DND-41 (cell line): ENCODE results near the gene IDH2.

Experiments
- EZH2 ChIP-seq: IDR thresholded peaks from 3 replicates; pipeline ENCODE4 v1.6.1; 2012; ENCODE audit warnings: borderline replicate concordance, low read depth, mild to moderate bottlenecking, moderate library complexity, low read length, inconsistent platforms; ENCODE audit not compliant: severe bottlenecking
- TF ChIP-seq, protein P1 (sequence below): IDR thresholded peaks from 2 replicates; pipeline ENCODE4 v1.5.1; 2012; ENCODE audit warnings: borderline replicate concordance, low read length, moderate library complexity, mild to moderate bottlenecking; ENCODE audit not compliant: poor library complexity, severe bottlenecking; ENCODE audit errors: extremely low read depth

DNA sequence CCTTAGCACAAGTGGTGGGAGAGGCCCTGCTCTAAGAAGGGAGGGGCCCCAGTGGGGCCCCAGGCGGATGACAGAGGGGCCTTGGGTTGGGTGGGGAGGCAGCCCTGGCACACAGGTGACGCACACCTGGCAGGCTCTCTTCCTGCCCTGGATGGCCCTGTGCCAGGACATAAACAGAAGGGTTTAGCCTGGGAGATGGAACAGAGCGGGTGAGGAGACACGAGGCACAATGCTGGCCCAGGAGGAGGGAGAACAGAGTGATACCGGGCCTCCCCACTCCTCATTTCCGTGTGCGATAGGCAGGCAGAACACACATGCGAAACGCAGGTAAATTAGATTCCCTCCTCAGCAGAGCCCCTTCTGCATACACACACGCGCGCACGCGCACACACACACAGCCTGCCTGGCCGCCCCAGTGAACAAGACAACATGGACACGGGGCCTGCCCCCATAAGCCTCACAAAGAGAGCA lies 39.8 kb downstream of the IDH2 start:
- TF ChIP-seq, protein P1, sequence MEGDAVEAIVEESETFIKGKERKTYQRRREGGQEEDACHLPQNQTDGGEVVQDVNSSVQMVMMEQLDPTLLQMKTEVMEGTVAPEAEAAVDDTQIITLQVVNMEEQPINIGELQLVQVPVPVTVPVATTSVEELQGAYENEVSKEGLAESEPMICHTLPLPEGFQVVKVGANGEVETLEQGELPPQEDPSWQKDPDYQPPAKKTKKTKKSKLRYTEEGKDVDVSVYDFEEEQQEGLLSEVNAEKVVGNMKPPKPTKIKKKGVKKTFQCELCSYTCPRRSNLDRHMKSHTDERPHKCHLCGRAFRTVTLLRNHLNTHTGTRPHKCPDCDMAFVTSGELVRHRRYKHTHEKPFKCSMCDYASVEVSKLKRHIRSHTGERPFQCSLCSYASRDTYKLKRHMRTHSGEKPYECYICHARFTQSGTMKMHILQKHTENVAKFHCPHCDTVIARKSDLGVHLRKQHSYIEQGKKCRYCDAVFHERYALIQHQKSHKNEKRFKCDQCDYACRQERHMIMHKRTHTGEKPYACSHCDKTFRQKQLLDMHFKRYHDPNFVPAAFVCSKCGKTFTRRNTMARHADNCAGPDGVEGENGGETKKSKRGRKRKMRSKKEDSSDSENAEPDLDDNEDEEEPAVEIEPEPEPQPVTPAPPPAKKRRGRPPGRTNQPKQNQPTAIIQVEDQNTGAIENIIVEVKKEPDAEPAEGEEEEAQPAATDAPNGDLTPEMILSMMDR = no peak
- no peak for TF ChIP-seq EZH2
